ENCODE results near the gene MOB4.

DNA sequence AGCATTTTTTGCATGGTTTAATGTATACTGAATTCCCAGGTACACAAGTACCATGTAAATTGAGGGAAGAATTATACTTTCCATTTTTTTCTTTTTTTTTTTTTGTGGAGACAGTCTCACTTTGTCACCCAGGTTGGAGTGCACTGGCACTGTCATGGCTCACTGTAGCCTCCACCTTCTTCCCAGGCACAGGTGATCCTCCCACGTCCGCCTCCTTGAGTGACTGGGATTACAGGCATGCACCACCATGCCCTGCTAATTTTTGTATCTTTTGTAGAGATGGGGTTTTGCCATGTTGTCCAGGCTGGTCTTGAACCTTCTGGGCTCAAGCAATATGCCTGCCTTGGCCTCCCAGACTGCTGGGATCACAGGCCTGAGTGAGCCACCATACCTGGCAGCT, 11.9 kb upstream of the MOB4 start:
- TF ChIP-seq, protein P1, sequence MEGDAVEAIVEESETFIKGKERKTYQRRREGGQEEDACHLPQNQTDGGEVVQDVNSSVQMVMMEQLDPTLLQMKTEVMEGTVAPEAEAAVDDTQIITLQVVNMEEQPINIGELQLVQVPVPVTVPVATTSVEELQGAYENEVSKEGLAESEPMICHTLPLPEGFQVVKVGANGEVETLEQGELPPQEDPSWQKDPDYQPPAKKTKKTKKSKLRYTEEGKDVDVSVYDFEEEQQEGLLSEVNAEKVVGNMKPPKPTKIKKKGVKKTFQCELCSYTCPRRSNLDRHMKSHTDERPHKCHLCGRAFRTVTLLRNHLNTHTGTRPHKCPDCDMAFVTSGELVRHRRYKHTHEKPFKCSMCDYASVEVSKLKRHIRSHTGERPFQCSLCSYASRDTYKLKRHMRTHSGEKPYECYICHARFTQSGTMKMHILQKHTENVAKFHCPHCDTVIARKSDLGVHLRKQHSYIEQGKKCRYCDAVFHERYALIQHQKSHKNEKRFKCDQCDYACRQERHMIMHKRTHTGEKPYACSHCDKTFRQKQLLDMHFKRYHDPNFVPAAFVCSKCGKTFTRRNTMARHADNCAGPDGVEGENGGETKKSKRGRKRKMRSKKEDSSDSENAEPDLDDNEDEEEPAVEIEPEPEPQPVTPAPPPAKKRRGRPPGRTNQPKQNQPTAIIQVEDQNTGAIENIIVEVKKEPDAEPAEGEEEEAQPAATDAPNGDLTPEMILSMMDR (IDR thresholded peaks at IDR 0.05; ENCODE audit: insufficient read depth, low read depth, low read length), result no peak
- TF ChIP-seq EZH2 (IDR thresholded peaks at IDR 0.05; ENCODE audit: insufficient read depth, low read length), result no peak
